HG02943 (cell line): ENCODE results near the gene IZUMO1.
"Not testable (repeated sequence)": the region's sequence is repeated elsewhere in the genome, so short reads cannot be mapped to it uniquely, and the experiment has no call there.

Experiments
- ATAC-seq: cut with Tn5 transposase; IDR thresholded peaks from one replicate; pipeline ENCODE4 v1.9.1; 2021; ENCODE audit warnings: mild to moderate bottlenecking, low read depth, moderate library complexity; ENCODE audit not compliant: unreplicated experiment

Gene IZUMO1

DNA sequence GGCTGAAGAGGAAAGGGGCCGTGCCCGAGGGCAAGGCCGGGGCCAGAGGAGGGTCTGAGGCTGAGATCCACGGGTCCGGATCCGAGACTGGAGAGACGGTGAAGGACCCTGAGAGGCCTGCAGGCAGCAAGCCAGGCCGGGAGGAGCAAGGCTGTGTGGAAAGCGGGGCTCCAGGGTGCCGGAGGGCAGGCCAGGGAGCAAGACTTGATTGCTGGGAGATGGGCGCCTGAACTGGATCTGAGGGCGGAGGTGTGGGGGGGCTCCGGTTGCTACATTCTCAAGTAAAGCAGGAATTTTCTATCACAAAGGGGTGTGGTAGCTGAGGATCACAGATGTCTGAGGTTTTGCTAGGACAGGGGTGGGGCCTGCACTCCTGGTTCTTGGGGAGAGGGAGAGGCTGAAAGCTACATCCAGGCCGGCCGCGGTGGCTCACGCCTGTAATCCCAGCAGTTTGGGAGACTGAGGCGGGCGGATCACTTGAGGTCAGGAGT lies 31.0 kb downstream of the IZUMO1 start:
- no peak for ATAC-seq

DNA sequence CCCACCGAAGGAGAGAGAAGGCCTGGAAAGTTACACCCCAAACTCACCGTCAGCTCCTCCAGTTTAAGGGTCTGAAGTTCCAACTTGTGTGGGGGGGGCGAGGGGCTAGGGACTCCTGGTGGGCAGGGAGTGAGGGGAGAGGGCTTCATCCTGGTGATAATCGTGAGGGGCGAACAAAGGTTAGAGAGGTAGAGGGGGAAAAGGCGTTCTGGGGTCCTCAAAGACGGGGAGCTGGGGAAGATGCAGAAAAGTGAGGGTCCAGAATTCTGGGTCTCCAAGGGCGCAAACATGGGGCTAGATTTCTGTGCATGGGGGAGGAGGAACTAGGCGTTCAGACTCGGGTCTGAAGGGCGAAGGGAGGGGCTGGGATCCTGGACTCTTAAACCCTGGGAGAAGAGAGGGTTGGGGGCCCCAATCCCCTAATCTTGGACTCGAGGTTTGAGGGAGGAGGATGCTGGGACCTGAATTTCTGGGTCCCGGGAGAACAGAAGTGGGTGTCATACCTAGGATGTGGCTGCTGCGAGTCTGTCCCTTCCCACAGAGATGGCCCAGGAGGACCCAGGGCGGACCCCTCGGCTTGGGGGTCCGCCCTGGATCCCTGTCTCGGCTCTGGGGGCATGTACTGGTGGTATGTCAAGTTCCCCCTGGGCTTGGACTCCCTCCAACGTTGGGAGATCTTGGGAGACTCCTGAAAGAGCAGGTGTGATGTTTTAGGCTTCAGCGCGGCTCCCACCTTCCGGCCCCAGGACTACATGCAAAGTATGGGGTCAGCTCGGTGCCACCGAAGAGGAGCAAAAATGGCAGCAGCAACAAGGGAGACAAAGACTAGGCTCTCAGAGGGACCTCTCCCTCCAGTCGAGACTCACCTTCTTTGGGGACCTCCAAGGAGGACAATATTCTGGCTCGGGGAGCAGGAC lies 31.7 kb downstream of the IZUMO1 start:
- ATAC-seq: no peak

DNA sequence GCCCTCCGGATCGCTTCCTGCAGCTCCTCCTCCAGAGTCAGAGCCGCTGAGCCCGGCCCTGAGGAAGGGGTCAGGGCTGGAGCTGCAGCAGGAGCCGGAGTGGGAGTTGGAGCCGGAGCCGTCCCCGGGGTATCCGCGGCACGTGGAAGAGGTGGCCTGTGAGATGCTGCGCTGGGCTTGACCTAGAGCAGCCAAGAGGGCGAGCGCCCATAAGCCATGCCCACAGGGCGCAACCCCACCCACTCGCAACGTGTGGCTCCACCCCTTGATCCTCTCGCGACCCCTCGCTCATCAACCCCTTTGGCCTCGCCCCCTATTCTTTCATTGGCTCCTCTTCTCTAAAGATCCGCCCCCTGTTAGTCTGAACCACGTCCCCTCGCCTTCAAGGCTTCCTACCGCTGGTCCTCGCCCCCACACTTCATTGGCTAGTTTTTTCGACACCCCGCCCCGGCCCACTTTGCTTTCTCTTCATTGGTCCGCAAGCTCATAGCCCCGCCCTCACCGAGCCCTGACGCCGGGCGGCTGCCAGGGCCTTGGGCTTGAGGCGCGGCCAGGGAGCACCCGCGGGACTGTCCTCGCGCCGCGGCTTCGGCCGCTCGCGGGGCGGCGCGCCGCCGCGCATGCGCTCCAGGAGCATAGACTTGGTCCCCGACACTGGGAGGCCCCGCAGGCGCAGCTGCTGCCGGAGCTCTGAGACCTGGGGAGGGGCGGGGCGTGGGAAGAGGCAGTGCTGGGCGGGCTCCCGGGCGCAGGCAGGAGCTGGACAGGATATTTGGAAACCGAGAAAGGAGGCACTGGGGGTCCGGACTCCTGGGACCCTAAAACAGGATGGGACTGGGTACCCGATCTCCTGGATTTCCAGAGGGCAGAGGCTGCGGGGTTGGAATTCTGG lies 32.6 kb downstream of the IZUMO1 start:
- peak; percentile 88 for ATAC-seq

DNA sequence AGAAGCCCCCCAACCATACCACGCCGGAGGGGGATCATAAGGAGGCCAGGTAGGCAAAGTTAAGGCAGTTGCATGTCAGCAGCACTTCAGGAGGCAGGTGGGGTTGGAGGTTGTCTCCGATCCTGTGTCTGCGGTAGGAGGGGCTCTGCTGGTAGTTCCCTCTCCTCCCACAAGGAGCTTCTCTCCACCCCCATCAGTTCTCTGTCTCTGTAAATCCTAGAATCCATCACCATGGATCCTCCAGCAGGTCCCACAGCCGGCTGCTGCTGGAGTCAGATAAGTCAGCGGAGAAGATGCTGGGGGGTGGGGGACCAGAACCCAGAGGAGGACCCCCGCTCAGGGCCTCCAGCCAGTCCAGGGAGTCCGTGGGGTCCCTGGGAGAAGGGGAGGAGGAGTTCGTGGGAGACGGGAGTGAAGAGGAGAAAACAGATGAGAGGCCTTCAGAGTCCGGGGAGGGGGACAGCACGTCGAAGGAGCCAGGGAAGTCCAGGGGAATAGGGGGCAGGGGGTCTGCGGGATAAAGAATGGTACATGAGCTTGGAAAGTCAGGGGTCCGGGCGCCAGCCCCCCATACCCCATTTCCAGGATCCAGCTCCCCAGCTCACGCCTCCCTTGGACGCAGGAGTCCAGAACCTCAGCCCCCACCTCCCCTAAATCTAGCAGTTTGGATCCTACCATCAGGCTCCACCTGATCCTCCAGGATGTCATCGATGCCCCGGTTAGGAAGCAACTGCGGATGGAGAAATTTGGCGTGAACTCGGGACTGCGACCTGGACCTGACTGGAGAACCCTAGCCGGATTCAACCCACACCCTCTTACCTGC lies 33.5 kb downstream of the IZUMO1 start:
- ATAC-seq: no peak

DNA sequence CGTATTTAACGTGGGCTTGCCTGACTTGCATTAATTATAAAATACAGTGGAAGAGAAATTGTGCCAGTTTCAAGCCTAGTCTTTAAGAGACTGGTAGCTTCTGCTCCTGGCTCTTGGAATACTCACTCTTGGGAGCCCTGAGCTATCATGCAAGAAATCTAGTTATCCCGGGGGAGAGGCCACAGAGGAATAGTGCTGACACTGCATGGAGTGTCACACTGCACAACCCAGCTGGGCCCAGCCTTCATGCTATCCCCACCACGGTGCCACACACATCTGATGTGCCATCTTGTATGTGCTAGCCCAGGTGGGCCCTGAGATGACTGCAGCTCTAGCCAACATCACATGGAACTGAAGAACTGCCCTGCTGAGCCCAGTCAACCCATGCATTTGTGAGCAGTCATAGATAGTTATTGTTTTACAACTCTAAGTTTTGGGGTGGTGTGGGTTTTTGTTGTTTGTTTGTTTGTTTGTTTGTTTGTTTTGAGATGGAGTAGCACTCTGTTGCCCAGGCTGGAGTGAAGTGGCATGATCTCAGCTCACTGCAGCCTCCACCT lies 35.5 kb downstream of the IZUMO1 start:
- ATAC-seq: no peak

DNA sequence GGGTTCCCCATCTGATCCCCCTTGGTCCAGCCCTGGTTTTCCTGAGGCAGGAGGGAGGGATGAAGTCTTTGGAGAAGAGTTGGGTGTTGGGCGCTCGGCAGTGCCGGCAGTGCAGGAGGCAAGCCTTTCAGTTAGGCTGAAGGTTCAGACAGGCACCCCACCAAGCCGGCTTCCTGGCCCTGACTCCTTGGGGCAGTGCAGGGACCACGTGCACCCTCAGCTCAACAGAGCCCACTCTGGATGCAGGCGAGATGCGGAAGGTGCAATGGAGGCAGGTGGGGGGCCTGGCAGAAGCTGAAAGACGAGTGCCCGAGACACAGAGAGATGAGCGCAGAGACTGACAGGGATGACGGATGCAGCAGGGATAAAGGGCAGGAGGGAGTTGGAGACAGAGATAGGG lies 38.2 kb downstream of the IZUMO1 start:
- no peak for ATAC-seq

DNA sequence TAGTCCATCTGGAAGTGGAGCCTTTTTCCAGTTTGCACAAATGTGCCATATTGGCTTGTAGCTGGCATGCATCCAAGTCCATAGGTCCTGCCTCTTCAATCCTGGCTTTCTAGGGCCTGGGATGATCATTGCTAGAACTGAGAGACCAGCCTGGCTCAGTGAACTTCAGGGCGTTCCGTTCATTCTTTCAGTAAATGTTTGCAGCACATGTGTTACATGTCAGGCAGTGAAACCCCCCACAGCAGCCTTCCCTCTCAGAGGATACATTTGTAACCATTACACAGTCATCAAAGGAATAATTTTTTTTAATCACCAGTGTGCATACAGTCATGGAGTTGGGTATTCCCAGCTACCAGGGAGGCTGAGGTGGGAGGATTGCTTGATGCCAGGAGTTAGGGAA lies 41.3 kb downstream of the IZUMO1 start:
- ATAC-seq: no peak

DNA sequence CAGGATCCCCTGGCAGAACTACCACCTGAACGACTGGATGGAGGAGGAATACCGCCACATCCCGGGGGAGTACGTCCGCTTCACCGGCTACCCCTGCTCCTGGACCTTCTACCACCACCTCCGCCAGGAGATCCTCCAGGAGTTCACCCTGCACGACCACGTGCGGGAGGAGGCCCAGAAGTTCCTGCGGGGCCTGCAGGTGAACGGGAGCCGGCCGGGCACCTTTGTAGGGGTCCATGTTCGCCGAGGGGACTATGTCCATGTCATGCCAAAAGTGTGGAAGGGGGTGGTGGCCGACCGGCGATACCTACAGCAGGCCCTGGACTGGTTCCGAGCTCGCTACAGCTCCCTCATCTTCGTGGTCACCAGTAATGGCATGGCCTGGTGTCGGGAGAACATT lies 43.4 kb downstream of the IZUMO1 start:
- ATAC-seq: no peak

DNA sequence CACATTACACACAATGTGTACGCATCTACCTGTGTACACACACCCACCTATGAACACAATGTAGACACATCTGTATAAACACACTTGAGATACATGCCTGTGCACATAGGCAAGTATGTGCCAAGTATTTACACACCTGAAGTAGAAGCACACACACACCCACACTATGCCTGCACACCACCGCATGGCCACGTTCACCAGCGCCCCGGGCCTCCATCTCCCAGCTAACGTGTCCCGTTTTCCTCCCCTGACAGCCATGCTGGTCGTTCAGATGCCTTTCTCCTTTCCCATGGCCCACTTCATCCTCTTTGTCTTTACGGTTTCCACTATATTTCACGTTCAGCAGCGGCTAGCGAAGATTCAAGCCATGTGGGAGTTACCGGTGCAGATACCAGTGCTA lies 44.0 kb downstream of the IZUMO1 start:
- ATAC-seq: no peak

DNA sequence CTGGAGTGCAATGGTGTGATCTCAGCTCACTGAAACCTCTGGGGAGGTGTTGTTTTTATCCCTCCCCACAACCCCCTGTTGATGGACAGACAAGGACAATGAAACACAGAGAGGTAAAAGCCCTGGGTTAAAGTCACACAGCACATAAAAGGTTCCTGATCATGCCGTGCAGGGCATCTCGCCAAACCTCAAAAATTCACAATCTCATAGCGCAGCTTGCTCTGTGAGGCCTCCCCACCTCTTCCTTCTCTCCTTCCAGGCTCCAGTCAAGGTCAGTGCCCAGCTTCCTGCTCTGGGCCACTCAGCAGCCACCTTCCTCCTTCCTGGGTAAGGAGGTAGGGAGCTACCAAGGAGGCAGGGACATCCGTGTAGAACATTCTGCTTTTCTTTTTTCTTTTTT lies 48.7 kb downstream of the IZUMO1 start:
- no peak for ATAC-seq

DNA sequence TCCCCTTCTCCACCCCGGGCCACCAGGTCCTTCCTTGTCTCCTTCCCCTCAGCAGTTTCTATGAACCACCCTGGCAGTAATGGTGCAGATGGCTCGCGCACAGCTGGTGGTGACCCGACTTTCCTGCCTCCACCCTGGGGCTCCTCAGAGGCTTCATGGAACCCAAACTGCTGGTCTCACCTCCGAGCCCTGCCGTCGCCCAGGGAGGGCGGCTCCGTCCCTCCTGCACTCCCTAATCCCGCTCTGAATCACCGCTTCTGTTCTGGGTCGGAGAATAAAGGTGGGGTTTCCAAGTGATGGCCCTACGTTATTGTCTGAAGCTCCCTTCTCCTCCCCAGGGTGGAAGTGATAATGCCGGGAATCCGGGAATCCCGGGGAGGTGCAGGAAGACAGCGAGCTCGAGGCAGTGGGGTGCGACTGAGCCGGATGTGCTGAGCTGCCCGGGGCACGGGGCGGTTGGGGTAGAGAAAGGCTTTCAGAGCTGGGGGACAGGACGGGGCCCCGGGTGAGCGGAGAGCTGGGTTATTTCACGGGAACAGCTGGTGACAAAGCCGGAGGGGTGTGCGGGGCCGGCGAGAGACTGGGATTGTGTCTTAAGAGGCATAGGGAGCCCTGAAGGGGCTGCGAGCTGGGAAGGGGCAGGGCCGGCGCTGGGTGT lies 50.2 kb downstream of the IZUMO1 start:
- ATAC-seq: no peak

DNA sequence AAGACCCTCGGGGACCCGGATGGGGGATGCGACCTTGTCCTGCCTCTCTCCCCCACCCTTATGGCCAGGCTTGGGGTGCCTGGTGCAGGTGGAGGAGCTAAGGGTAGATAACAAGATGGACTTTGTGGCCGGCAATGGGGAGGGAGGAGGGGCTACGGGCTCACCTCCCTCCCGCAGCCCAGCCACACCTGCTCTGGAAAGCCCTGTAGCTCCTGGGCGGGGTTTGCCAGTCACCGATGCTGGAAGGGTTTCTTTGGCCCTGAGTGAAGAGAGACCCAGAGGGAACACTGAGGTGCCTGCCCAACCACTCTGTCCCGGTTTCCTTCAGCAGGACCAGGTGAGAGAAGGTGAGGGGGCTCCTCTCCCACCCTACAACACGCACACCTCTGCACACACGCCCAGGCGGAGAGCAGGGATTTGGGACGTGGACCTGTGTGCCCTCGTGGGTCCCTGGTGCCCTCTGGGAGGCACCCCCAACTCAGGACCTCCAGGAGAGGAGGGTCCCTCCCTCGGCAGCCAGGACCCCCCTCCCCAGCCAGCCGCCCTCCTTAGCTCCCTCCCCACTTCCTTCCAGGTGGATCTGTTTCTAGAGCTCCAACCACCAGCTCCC lies 50.9 kb downstream of the IZUMO1 start, which contains the start of gene FUT2:
Gene FUT2 (plus strand): TSS at position 229 of the 610 bp plus-strand sequence. CDS start 6,986 bp downstream, outside the sequence.
- ATAC-seq: no peak

DNA sequence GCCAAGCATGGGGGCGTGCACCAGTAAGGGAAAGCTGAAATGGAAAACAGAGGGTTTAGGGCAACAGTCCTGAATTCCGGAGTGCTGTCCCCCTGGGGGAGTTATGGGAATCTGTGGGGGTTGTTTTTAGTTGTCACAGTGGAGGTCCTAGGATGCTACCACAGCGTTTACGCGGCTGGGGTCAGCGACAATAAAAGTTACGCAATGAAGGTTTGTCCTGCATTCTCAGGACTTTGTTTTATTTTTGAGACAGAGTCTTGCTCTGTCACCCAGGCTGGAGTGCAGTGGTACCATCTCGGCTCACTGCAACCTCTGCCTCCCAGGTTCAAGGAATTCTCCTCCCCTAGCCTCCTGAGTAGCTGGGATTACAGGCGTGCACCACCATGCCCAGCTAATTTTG lies 53.1 kb downstream of the IZUMO1 start:
- not testable (repeated sequence) for ATAC-seq
